Kidney (tissue), 14 donors: ENCODE data around the gene BEST1. TPM values are rescaled to one million over a fixed set of nuclear protein-coding genes. Genes with fewer than 3 reads are reported as not detected.

Experiments used
- DNase-seq, 5 donors: peaks; one replicate each; pipeline ENCODE4 v3.0.0-alpha.2; 2013 to 2020
- FAIRE-seq: peaks from 2 replicates; lab custom pipeline; 2012; peaks lifted over from hg19 to GRCh38; lab: Jason Lieb, UNC
- H3K27ac ChIP-seq, 2 donors: one replicate each; pipeline ENCODE4 v1.7.0; 2013; ENCODE audit warnings: low read depth in 2 of 2, low read length in 2 of 2, inconsistent platforms in 1 of 2
- H3K27me3 ChIP-seq: one replicate; pipeline ENCODE4 v1.7.1; 2013; ENCODE audit warnings: low read length, inconsistent platforms; ENCODE audit not compliant: control insufficient read depth, insufficient read depth
- H3K36me3 ChIP-seq, 3 donors: one replicate each; pipeline versions ENCODE4 v1.7.0 to v1.7.1; 2013; ENCODE audit warnings: low read length in 3 of 3, control low read depth in 1 of 3, inconsistent platforms in 1 of 3; ENCODE audit not compliant: insufficient read depth in 3 of 3, control insufficient read depth in 2 of 3
- H3K4me1 ChIP-seq, 3 donors: one replicate each; pipeline versions ENCODE4 v1.7.0 to v1.7.1; 2013; ENCODE audit warnings: low read length in 3 of 3, inconsistent platforms in 1 of 3, low read depth in 1 of 3; ENCODE audit not compliant: control insufficient read depth in 2 of 3, insufficient read depth in 2 of 3
- H3K4me3 ChIP-seq, 3 donors: one replicate each; pipeline versions ENCODE4 v1.7.0 to v1.8.1; 2013; ENCODE audit warnings: low read length in 3 of 3, control low read depth in 1 of 3, inconsistent platforms in 1 of 3
- H3K9ac ChIP-seq, 3 donors: one replicate each; pipeline versions ENCODE4 v1.7.0 to v1.7.1; 2013; ENCODE audit warnings: low read length in 3 of 3, control low read depth in 1 of 3, inconsistent platforms in 1 of 3
- H3K9me3 ChIP-seq, 3 donors: one replicate each; pipeline versions ENCODE4 v1.7.0 to v1.7.1; 2013; ENCODE audit warnings: low read length in 3 of 3, control low read depth in 1 of 3, inconsistent platforms in 1 of 3; ENCODE audit not compliant: control insufficient read depth in 2 of 3, insufficient read depth in 1 of 3
- CTCF ChIP-seq: IDR thresholded peaks from 3 replicates; pipeline ENCODE4 v1.5.1; 2012; ENCODE audit warnings: mild to moderate bottlenecking, moderate library complexity, borderline replicate concordance; ENCODE audit not compliant: insufficient read depth; ENCODE audit errors: extremely low read depth
- intact Hi-C: fragments of 100-400 bp; cut with DNase I; formaldehyde crosslinking; loops from one replicate; pipeline ENCODE4 v1.11.1; 2022
- polyA plus RNA-seq: library from polyadenylated mRNA; stranded (reverse); fragments of 350-450 nt; fragmentation: Illumina TruSeq; extraction: RNeasy Lipid Tissue Mini Kit (QIAGEN cat#74804); gene quantifications from one replicate; pipeline ENCODE4 v1.2.3, GENCODE V29; 2014; ENCODE audit warnings: low read depth, low replicate concordance; ENCODE audit not compliant: insufficient read depth
- total RNA-seq: library from RNA; stranded (reverse); fragmentation: NEBNext Ultra II Directional; extraction: Animal tissue kit (Norgen Biotek cat#: 25700); gene quantifications from one replicate; pipeline ENCODE4 v1.2.1, GENCODE V29; 2021
- donor health status: control.
- donor health status: control.
- donor health status: control.
- donor health status: control.
- donor health status: control.
- donor health status: DM: yes; HTN: yes; CAD: no.
- donor health status: Normal renal cell carcinoma (clear cell type).

Gene BEST1
- total and polyA plus RNA-seq, 2 donors from 2014 or later = 0.62 to 7.1 TPM

DNA sequence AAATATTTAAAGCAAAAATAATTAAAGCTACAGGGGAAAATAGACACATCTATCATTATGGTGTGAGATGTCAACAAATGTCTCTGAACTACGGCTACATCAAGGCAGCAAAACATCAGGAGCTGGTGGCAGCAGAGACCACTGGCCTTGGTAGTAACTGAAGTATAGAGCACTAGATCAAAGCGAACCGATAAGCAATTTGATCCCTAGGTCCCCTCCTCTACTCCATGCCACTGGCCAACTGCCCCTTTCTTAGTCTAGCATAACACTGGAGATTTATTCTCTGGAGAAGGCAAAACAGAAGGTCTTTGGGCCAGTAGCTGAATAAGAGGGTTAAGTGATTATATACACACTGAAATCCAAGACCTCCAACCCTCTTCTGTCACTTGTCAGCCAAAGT lies 19.2 kb upstream of the BEST1 start:
- Histone ChIP-seq H3K27me3 (no peaks in the 10 kb centered on the region), H3K4me3 (no peak overlapping the region), H3K27ac (no peak overlapping the region), H3K4me1 (no peaks in the 10 kb centered on the region), H3K9ac (no peak overlapping the region), H3K36me3 (no peaks in the 10 kb centered on the region), H3K9me3 (no peaks in the 10 kb centered on the region)
- intact Hi-C loops = no loop called here
- peak in 1 of 5 donors; percentile 19 for DNase-seq
- TF ChIP-seq CTCF = no peak
- no peak for FAIRE-seq

DNA sequence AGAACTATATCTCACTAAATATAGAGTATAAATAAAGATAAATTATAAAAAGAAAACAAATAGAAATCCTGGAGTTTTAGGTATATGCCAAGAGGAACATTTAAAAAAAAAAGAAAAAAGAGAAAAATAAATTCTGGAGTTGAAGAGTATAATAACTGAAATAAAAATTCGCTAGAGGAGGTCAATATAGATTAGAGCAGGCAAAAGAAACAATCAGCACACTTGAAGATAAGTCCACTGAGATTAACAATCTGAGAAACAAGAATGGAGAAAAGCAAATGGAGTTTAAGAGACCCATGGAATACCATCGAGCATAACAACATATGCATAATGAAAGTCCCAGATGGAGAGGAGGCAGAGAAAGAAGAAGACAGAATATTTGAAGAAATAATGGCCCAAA lies 14.3 kb upstream of the BEST1 start:
- Histone ChIP-seq H3K9me3 (peaks cover 0 to 2% (median 0%) of the 10 kb centered on the region in 3 donors), H3K9ac (no peak overlapping the region), H3K27me3 (no peaks in the 10 kb centered on the region), H3K27ac (no peak overlapping the region), H3K36me3 (no peaks in the 10 kb centered on the region), H3K4me3 (no peak overlapping the region), H3K4me1 (no peaks in the 10 kb centered on the region)
- no peak for FAIRE-seq
- no peak for TF ChIP-seq CTCF
- DNase-seq = no peak
- intact Hi-C loops = no loop called here

- Histone ChIP-seq H3K4me3 (no peak overlapping the region), H3K9me3 (peaks cover 0 to 2% (median 0%) of the 10 kb centered on the region in 3 donors), H3K4me1 (no peaks in the 10 kb centered on the region), H3K36me3 (no peaks in the 10 kb centered on the region), H3K27ac (no peak overlapping the region), H3K9ac (no peak overlapping the region), H3K27me3 (no peaks in the 10 kb centered on the region)
- FAIRE-seq (no peak), DNase-seq (no peak)
- intact Hi-C loops = no loop called here
- TF ChIP-seq CTCF = no peak
These were observed 9.7 kb upstream of the BEST1 start for GRCh38 chr11:61940466-61940865.

GRCh38 chr11:61945191-61945590 lies 5.0 kb upstream of the BEST1 start:
- no peak for TF ChIP-seq CTCF
- Histone ChIP-seq H3K36me3 (no peaks in the 10 kb centered on the region), H3K4me1 (peaks cover 0 to 7% (median 3%) of the 10 kb centered on the region in 3 donors), H3K27me3 (no peaks in the 10 kb centered on the region), H3K9ac (no peak overlapping the region), H3K27ac (no peak overlapping the region), H3K9me3 (no peaks in the 10 kb centered on the region), H3K4me3 (no peak overlapping the region)
- no peak for DNase-seq
- no peak for FAIRE-seq
- intact Hi-C loops = loop anchor here (5.0 kb wide), 1 partner anchor 43 kb away; no protein-coding TSS in a partner anchor
